ENCODE data around the gene FAM131C.
"Not testable (repeated sequence)": the region's sequence is repeated elsewhere in the genome, so short reads cannot be mapped to it uniquely, and the experiment has no call there.

The FAM131C gene

DNA sequence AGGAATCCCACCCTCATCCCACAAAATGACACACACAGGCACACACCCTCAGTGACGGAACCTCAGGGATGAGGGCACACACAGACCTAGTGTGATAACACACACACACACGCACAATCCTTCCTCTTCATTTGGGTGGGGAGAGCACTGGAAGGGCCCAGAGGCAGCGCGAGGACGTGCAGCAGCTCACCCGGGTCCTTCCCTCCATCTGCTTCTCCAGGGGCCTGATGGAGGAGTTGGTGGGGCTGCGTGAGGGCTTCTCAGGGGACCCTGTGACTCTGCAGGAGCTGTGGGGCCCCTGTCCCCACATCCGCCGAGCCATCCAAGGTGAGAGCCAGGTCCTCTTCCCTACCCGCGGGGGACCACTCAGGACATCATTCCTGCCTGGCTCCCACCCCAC lies 51.1 kb downstream of the FAM131C start:
- in situ Hi-C loops (cut with HindIII; ENCODE audit: low sequenced_read_pairs): no loop called here
- H3K4me3 ChIP-seq (ENCODE audit: low read depth, low read length): no peak overlapping the region
- TF ChIP-seq, protein P1, sequence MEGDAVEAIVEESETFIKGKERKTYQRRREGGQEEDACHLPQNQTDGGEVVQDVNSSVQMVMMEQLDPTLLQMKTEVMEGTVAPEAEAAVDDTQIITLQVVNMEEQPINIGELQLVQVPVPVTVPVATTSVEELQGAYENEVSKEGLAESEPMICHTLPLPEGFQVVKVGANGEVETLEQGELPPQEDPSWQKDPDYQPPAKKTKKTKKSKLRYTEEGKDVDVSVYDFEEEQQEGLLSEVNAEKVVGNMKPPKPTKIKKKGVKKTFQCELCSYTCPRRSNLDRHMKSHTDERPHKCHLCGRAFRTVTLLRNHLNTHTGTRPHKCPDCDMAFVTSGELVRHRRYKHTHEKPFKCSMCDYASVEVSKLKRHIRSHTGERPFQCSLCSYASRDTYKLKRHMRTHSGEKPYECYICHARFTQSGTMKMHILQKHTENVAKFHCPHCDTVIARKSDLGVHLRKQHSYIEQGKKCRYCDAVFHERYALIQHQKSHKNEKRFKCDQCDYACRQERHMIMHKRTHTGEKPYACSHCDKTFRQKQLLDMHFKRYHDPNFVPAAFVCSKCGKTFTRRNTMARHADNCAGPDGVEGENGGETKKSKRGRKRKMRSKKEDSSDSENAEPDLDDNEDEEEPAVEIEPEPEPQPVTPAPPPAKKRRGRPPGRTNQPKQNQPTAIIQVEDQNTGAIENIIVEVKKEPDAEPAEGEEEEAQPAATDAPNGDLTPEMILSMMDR (IDR thresholded peaks at IDR 0.05; ENCODE audit: low read depth, low read length): no peak
- no peak for DNase-seq (ENCODE audit: low read depth, low spot score)

DNA sequence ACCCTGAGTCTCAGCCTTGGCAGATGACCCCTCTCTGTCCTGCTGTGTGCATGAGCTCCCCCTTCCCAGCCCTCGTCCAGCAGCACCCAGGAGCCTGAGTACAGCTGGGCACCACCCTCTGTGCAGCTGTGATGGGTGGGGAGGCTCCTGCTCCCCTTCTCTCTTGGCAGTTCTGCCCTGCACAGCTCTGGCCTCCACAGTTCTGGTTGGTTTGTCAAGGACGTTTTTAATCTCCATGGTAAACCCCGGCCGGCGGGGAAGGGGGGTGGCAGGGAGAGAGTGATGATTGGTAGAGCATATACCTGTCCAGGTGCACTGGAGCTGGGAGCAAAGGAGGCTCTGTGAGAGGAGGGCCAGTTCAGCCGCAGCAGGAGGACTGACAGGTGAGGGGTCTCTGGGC lies 51.8 kb downstream of the FAM131C start, which contains the start of gene CLCNKA:
CLCNKA (plus strand) TSS at position 356 of the 400 bp plus-strand sequence. CDS start 584 bp downstream, outside the sequence.
- DNase-seq (ENCODE audit: low read depth, low spot score): no peak
- no peak within 1 kb of the TSS for H3K4me3 ChIP-seq (ENCODE audit: low read depth, low read length)
- in situ Hi-C loops (cut with HindIII; ENCODE audit: low sequenced_read_pairs): no loop called here
- TF ChIP-seq, protein P1 (IDR thresholded peaks at IDR 0.05; ENCODE audit: low read depth, low read length): no peak

- in situ Hi-C loops (cut with HindIII; ENCODE audit: low sequenced_read_pairs); H3K4me3 ChIP-seq (ENCODE audit: low read depth, low read length); DNase-seq (ENCODE audit: low read depth, low spot score): not testable (repeated sequence)
Measured at GRCh38 chr1:16020878-16021277, 52.6 kb downstream of the FAM131C start.

DNA sequence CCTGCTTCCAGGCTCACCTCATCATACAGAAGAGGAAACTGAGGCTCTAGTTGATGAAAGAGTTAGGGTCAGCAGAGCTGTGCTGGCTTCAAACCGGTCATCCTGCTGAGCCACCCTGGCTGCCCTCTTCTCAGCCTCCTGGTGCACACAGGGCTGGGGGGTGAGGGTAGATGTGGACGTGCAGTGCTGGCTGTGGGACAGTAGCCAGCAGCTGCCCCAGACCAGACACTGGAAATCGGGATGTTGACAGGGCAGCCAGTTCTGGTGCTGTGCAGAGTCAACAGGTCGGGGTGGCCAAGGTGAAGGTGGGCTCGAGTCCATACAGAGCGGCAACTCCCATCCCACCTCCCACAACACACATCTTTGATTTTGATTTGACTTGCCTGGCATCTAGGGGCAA lies 53.1 kb downstream of the FAM131C start:
- in situ Hi-C loops (cut with HindIII; ENCODE audit: low sequenced_read_pairs): no loop called here
- no peak overlapping the region for H3K4me3 ChIP-seq (ENCODE audit: low read depth, low read length)
- TF ChIP-seq, protein P1 (IDR thresholded peaks at IDR 0.05; ENCODE audit: low read depth, low read length): no peak
- DNase-seq (ENCODE audit: low read depth, low spot score): no peak

DNA sequence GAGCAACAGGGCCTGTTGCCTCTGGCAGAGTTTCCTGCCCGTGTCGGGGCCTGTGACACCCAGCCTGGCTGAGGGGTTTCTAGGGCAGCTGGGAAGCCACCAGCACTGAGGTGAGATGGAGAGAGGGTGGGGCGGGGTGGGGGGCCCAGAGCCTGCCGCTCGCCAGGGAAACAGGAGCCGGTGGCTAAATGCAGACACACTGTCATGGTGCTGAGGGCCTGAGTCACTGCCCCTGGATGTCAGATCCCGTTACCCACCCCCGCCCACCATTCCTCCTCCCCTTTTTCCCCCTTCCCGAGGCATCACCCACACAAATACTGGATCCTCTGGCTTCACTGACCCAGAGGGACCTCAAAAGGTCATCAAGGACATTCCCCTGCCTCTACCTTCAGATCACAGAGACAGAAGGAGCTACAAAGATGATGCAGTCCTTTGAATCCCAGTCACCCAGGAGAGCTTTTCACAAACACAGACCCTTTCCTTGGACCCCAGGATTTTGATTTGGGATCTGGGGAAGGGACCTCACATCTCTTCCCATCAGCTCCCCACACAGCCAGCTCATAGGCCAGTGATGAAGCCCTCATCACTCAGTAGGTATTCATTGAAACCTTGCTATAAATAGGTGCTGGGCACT lies 53.7 kb downstream of the FAM131C start:
- DNase-seq (ENCODE audit: low read depth, low spot score): peak; percentile 12
- in situ Hi-C loops (cut with HindIII; ENCODE audit: low sequenced_read_pairs): no loop called here
- no peak overlapping the region for H3K4me3 ChIP-seq (ENCODE audit: low read depth, low read length)
- TF ChIP-seq, protein P1 (IDR thresholded peaks at IDR 0.05; ENCODE audit: low read depth, low read length): no peak

DNA sequence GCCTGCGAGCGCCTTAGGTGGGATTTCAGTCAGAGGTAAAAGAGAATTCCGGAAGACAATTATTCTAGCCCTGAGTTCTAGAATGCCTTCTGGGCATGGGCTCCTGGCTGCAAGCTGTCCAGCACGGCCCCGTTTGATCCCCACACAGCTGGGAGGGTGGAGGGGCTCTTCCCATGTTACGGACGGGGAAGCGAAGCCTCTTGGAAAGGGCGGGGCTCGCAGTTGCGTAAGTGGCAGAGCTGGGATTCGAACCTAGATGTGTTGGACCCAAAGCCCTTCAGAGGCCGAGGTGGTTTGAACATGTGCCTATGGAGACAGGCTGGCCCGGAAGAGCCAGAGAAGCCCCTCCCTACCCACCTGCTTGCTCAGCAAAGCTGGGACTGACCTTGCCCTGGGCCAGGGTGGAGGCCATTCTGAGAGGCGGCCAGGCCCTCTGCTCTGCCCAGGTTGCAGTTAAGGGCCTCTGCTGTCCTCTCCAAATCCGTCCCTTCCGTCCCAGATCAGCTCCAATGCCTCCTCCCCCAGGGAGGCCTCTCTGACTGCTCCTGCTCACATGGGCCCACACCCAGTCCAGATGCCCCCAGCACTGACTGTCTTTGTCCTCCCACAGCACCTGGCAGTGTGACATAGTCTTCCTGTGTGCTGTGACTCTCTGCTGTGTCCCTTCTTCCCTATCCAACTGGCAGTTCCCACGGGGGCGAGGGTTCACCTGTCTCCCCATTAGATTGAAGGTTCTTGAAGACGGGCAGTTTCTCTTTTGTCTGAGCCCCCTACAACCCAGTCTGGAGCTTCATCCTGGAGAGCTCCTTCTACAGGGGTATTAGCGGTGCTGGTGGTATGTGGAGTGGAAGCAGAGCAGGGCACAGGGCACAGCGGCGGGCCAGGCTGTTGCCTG lies 54.5 kb downstream of the FAM131C start:
- in situ Hi-C loops (cut with HindIII; ENCODE audit: low sequenced_read_pairs): no loop called here
- DNase-seq (ENCODE audit: low read depth, low spot score): peak; percentile 8
- TF ChIP-seq, protein P1 (IDR thresholded peaks at IDR 0.05; ENCODE audit: low read depth, low read length): no peak
- H3K4me3 ChIP-seq (ENCODE audit: low read depth, low read length): no peak overlapping the region

GRCh38 chr1:16018308-16018707 lies 55.1 kb downstream of the FAM131C start:
- H3K4me3 ChIP-seq (ENCODE audit: low read depth, low read length): no peak overlapping the region
- TF ChIP-seq, protein P1 (IDR thresholded peaks at IDR 0.05; ENCODE audit: low read depth, low read length): no peak
- in situ Hi-C loops (cut with HindIII; ENCODE audit: low sequenced_read_pairs): no loop called here
- DNase-seq (ENCODE audit: low read depth, low spot score): no peak

Data from astrocyte of the spinal cord (primary cell).